HG02759 (cell line): ENCODE data around the gene RHOT1.
"Not testable (repeated sequence)": the region's sequence is repeated elsewhere in the genome, so short reads cannot be mapped to it uniquely, and the experiment has no call there.

Source experiments
- ATAC-seq: cut with Tn5 transposase; IDR thresholded peaks from one replicate; pipeline ENCODE4 v1.9.1; 2021; ENCODE audit warnings: mild to moderate bottlenecking, moderate library complexity; ENCODE audit not compliant: unreplicated experiment

Gene RHOT1

GRCh38 chr17:32158870-32159585, 16.7 kb downstream of the RHOT1 start:
- ATAC-seq = no peak

- no peak for ATAC-seq
Measured at GRCh38 chr17:32159586-32160438, 17.5 kb downstream of the RHOT1 start.

GRCh38 chr17:32160526-32160925, 18.2 kb downstream of the RHOT1 start:
- ATAC-seq = no peak

GRCh38 chr17:32161029-32161428, 18.7 kb downstream of the RHOT1 start:
- ATAC-seq = no peak

GRCh38 chr17:32161506-32162365, 19.4 kb downstream of the RHOT1 start:
- ATAC-seq = no peak

- ATAC-seq = no peak
Measured at GRCh38 chr17:32174889-32175288, 32.6 kb downstream of the RHOT1 start.

GRCh38 chr17:32178679-32179078, 36.4 kb downstream of the RHOT1 start:
- ATAC-seq = not testable (repeated sequence)

GRCh38 chr17:32179103-32179502, 36.8 kb downstream of the RHOT1 start:
- not testable (repeated sequence) for ATAC-seq

- ATAC-seq = not testable (repeated sequence)
Measured at GRCh38 chr17:32179526-32179925, 37.2 kb downstream of the RHOT1 start.

- not testable (repeated sequence) for ATAC-seq
Measured at GRCh38 chr17:32180262-32180661, 38.0 kb downstream of the RHOT1 start.

- no peak for ATAC-seq
Measured at GRCh38 chr17:32185875-32186274, 43.6 kb downstream of the RHOT1 start.

GRCh38 chr17:32187271-32187670, 45.0 kb downstream of the RHOT1 start:
- no peak for ATAC-seq

GRCh38 chr17:32189343-32189742, 47.0 kb downstream of the RHOT1 start:
- no peak for ATAC-seq

- no peak for ATAC-seq
Measured at GRCh38 chr17:32191306-32191705, 49.0 kb downstream of the RHOT1 start.

- no peak for ATAC-seq
Measured at GRCh38 chr17:32192379-32192778, 50.1 kb downstream of the RHOT1 start.

- ATAC-seq = no peak
Measured at GRCh38 chr17:32197987-32198386, 55.7 kb downstream of the RHOT1 start.

- no peak for ATAC-seq
Measured at GRCh38 chr17:32206861-32207260, 64.6 kb downstream of the RHOT1 start.

GRCh38 chr17:32208436-32208835, 66.1 kb downstream of the RHOT1 start:
- no peak for ATAC-seq

GRCh38 chr17:32209608-32210007, 67.3 kb downstream of the RHOT1 start:
- ATAC-seq = no peak

GRCh38 chr17:32211671-32212070, 69.4 kb downstream of the RHOT1 start:
- ATAC-seq = no peak

- no peak for ATAC-seq
Measured at GRCh38 chr17:32215696-32216095, 73.4 kb downstream of the RHOT1 start.
